Measurements from ENCODE around the gene SBF2. TPM values are rescaled to one million over a fixed set of nuclear protein-coding genes. Genes with fewer than 3 reads are reported as not detected.

Gene SBF2
- total RNA-seq, 2 experiments from 2014 or later, result 7.0 to 7.1 TPM

DNA sequence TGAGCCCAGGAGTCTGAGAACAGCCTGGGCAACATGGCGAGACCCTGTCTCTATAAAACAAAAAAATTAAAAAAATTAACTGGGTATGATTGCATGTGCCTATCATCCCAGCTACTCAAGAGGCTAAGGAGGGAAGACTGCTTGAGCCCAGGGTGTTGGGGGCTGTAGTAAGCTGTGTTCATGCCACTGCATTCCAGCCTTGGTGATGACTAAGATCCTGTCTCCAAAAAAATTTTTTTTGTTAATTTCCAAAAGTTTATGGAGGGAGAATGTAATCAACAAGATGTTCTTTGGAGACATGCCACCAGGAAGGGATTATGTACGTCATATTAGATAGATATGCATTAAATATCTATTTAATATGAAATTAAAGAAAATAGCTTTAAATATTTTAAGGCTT is 267.5 kb downstream of the SBF2 start:
- H3K4me3 Mint-ChIP-seq, result no peak overlapping the region
- no peaks in the 10 kb centered on the region for H3K27me3 Mint-ChIP-seq
- CTCF ChIA-PET, result no interaction called here
- no peak overlapping the region for H3K27ac Mint-ChIP-seq
- H3K9me3 Mint-ChIP-seq, result no peaks in the 10 kb centered on the region
- H3K4me1 Mint-ChIP-seq (ENCODE audit: low read depth), result peaks cover 2% of the 10 kb centered on the region
- POLR2A ChIA-PET, result no interaction called here
- H3K36me3 Mint-ChIP-seq, result peaks cover 4% of the 10 kb centered on the region
- DNase-seq, result no peak
- intact Hi-C loops (cut with micrococcal nuclease), result no loop called here

DNA sequence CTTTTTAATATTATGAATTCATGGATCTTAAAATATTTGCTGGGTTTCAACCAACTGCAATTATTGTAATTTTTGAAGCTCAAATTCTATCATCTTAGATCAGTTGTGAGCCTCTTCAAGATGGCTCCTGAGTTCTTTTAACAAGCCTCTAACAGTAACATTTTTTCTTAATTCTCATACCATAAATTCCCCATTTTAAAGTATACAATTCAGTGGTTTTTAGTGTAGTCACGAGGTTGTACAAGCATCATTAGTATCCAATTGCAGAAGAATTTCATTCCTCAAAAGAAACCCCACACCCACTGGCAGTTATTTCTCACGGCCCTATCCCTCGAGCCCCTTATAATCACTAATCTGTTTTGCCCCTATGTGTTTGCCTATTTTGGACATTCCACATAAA is 270.8 kb downstream of the SBF2 start:
- intact Hi-C loops (cut with micrococcal nuclease), result no loop called here
- no peaks in the 10 kb centered on the region for H3K9me3 Mint-ChIP-seq
- peaks cover 6% of the 10 kb centered on the region for H3K4me1 Mint-ChIP-seq (ENCODE audit: low read depth)
- POLR2A ChIA-PET, result no interaction called here
- no peak for DNase-seq
- H3K4me3 Mint-ChIP-seq, result no peak overlapping the region
- H3K27ac Mint-ChIP-seq, result no peak overlapping the region
- CTCF ChIA-PET, result no interaction called here
- H3K27me3 Mint-ChIP-seq, result no peaks in the 10 kb centered on the region
- peaks cover 2% of the 10 kb centered on the region for H3K36me3 Mint-ChIP-seq

DNA sequence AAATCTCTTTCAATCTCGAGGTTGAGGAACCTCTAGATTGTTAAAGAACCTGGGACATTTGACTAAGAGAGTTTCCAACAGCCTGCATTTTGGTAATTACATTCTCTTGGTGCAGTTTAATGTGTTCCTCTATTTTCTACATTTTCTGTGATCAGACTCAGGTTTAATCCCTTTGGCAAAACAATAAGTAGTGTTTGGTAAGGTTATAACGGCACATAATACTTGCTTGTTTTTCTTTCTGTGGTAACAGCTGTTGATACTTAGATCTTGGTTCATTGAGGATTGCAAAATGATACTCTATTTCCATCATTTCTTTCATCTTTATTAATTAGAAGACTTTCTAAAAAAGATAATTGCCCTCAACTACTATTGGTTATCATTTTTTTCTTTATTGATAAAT is 271.3 kb downstream of the SBF2 start:
- H3K9me3 Mint-ChIP-seq, result no peaks in the 10 kb centered on the region
- ChIA-PET POLR2A (no interaction called here), CTCF (no interaction called here)
- intact Hi-C loops (cut with micrococcal nuclease), result no loop called here
- H3K27ac Mint-ChIP-seq, result no peak overlapping the region
- H3K36me3 Mint-ChIP-seq, result peaks cover 2% of the 10 kb centered on the region
- H3K4me3 Mint-ChIP-seq, result no peak overlapping the region
- H3K27me3 Mint-ChIP-seq, result no peaks in the 10 kb centered on the region
- DNase-seq, result no peak
- H3K4me1 Mint-ChIP-seq (ENCODE audit: low read depth), result peaks cover 6% of the 10 kb centered on the region

DNA sequence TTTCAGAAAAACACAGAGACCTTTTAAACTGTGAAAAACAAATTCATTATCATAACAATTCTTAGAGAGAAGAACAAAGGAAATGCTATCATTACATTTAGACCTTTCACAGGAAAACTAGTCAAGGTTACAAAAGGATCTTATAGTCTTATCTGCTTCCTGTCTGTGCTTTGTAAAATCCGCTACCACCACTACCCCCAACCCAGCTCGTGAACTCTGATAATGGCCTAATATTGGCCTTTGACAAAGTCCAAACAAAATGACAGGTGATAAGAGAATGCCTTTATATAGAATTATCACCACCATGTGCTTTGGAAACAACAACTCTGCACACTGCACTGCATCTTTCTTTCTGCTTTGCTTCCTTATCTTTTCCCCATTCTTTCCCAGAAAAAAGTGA is 272.5 kb downstream of the SBF2 start:
- POLR2A ChIA-PET, result no interaction called here
- H3K36me3 Mint-ChIP-seq, result peaks cover 6% of the 10 kb centered on the region

DNA sequence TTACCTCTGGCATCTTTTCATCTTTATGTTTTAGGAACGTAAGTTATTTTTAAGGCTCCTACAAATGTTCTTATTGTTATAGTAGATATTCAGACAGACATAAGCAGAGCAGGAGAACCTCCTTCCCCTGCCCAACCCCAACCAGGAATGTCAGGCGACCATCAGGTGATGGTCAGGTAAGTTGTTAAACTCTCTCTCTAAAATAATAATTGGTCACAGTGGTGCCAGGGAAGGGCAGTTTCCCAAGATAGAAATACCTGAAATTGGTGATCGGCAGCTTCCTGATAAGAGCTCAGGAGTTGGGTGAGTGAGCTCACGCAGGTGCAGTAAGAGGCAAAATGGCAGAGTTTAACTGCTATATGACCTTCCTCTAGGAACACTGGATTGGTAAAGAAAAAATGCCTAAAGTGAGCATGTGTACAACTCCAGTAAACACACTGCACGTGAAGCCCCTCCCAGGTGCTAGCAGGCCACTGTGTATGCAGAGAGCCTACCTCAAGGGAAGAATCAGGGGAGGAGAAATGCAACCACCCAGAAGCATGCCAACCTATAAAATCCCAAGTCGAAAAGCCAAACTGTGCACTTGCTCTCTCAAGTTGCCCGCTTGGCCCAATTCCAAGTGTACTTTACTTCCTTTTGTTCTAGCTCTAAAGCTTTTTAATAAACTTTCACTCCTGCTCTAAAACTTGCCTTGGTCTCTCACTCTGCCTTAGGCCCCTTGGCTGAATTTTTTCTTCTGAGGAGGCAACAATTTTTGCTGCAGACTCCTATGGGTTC is 273.9 kb downstream of the SBF2 start:
- Mint-ChIP-seq H3K4me1 (ENCODE audit: low read depth) (peaks cover 6% of the 10 kb centered on the region), H3K9me3 (no peaks in the 10 kb centered on the region), H3K27ac (no peak overlapping the region), H3K27me3 (no peaks in the 10 kb centered on the region), H3K36me3 (peaks cover 7% of the 10 kb centered on the region), H3K4me3 (no peak overlapping the region)
- intact Hi-C loops (cut with micrococcal nuclease), result no loop called here
- POLR2A ChIA-PET, result no interaction called here
- no peak for DNase-seq
- CTCF ChIA-PET, result no interaction called here

More for the DNA sequence above, 272.5 kb downstream of the SBF2 start:
- H3K27ac Mint-ChIP-seq, result no peak overlapping the region
- intact Hi-C loops (cut with micrococcal nuclease), result no loop called here
- CTCF ChIA-PET, result interaction anchor here (1.2 kb wide), 1 partner anchor 56 kb away, joined by 3 read pairs; no protein-coding TSS in a partner anchor
- no peaks in the 10 kb centered on the region for H3K27me3 Mint-ChIP-seq
- DNase-seq, result no peak
- no peak overlapping the region for H3K4me3 Mint-ChIP-seq
- no peaks in the 10 kb centered on the region for H3K9me3 Mint-ChIP-seq
- peaks cover 6% of the 10 kb centered on the region for H3K4me1 Mint-ChIP-seq (ENCODE audit: low read depth)

DNA sequence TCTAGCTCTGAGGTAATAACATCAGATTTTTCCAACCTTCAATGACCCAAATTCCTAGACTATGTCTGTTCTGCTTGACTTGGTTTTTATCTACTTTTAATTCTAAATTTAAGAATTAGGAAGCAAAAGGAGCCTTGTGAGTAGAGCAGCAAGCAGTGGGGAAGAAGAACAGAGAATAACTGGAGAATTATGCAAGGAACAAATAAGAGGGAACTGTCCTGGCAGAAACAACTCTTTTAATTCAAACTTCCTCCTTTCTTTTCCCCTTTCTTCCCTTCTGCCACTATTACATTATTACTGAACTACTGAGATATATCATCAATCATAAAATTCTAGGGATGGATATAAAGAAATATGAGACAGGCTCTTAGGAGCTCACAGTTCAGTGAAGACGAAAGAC is 276.1 kb downstream of the SBF2 start:
- peaks cover 14% of the 10 kb centered on the region for H3K36me3 Mint-ChIP-seq
- ChIA-PET CTCF (no interaction called here), POLR2A (no interaction called here)
- DNase-seq, result no peak
- H3K9me3 Mint-ChIP-seq, result peaks cover 14% of the 10 kb centered on the region
- H3K4me1 Mint-ChIP-seq (ENCODE audit: low read depth), result peaks cover 6% of the 10 kb centered on the region
- H3K27me3 Mint-ChIP-seq, result no peaks in the 10 kb centered on the region
- intact Hi-C loops (cut with micrococcal nuclease), result no loop called here
- no peak overlapping the region for H3K27ac Mint-ChIP-seq
- no peak overlapping the region for H3K4me3 Mint-ChIP-seq

DNA sequence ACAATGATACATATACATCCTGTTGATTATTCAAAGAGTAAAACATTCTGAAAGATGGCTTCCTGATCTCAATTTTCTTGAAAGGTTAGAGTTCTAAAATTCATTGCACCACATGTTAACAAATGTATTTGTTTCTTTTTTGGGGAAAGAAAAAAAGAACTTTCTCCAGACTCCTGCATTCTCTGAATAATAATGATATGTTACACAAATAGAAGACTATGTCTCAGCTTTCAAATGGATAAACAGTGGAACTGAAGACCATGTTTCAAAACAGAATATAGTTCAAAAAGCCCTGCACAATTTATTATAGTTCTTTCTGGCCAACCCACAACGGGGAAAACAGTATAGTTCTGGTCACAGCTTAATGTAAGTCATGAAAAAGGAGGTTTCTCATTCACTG is 277.0 kb downstream of the SBF2 start:
- no peak overlapping the region for H3K27ac Mint-ChIP-seq
- H3K36me3 Mint-ChIP-seq, result peaks cover 17% of the 10 kb centered on the region
- POLR2A ChIA-PET, result no interaction called here
- intact Hi-C loops (cut with micrococcal nuclease), result no loop called here
- DNase-seq, result no peak
- H3K4me3 Mint-ChIP-seq, result no peak overlapping the region
- H3K9me3 Mint-ChIP-seq, result peaks cover 18% of the 10 kb centered on the region
- CTCF ChIA-PET, result interaction anchor here (0.6 kb wide), 1 partner anchor 11 kb away, joined by 3 read pairs; no protein-coding TSS in a partner anchor
- peaks cover 6% of the 10 kb centered on the region for H3K4me1 Mint-ChIP-seq (ENCODE audit: low read depth)
- no peaks in the 10 kb centered on the region for H3K27me3 Mint-ChIP-seq

DNA sequence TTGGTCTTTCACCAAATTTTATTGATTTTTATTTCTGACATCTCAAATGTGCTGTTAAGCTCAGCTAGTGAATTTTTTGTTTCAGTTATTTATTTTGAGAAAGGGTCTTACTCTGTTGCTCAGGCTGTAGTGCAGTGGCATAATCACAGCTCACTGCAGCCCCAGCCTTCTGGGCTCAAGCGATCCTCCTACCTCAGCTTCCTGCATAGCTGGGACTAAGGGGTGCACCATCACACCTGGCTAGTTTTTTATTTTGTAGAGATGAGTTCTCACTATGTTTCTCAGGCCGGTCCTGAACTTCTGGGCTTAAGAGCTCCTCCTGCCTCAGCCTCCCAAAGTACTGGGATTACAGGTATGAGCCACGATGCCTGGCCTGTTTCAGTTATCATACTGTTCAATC is 282.0 kb downstream of the SBF2 start:
- H3K4me3 Mint-ChIP-seq, result no peak overlapping the region
- no peaks in the 10 kb centered on the region for H3K27me3 Mint-ChIP-seq
- intact Hi-C loops (cut with micrococcal nuclease), result no loop called here
- peaks cover 50% of the 10 kb centered on the region for H3K9me3 Mint-ChIP-seq
- no peak for DNase-seq
- H3K27ac Mint-ChIP-seq, result no peak overlapping the region
- H3K36me3 Mint-ChIP-seq, result peaks cover 24% of the 10 kb centered on the region
- ChIA-PET CTCF (no interaction called here), POLR2A (no interaction called here)
- H3K4me1 Mint-ChIP-seq (ENCODE audit: low read depth), result no peaks in the 10 kb centered on the region

DNA sequence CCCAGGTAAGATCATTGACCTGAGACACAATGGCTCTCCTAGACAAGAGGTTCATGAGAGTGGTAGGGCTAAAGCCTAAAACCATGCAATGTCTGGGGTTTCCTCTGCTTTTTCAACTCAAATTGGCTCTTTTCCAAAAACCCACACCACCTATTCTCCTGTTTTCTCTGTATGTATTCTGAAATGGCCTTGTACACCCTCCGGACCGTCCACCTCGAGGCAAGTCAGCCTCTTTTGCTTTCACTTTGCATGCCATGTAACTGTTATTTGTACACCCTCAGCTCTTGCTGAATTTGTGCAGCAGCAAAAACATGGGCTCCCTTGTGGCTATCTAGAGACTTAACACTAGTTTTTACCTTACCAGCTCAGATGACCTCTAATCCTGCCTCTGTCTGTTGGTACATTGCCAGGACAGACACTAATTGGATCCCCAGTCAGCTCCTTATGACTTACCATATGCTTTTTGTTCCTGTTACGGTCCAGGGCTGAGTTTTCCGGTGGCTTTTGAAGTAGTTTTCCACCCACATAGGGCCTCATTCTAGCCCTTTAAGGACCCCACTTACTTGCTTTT is 288.0 kb downstream of the SBF2 start:
- H3K4me3 Mint-ChIP-seq, result no peak overlapping the region
- H3K27ac Mint-ChIP-seq, result no peak overlapping the region
- ChIA-PET POLR2A (no interaction called here), CTCF (no interaction called here)
- no peaks in the 10 kb centered on the region for H3K27me3 Mint-ChIP-seq
- no peaks in the 10 kb centered on the region for H3K4me1 Mint-ChIP-seq (ENCODE audit: low read depth)
- H3K9me3 Mint-ChIP-seq, result peaks cover 22% of the 10 kb centered on the region
- no peak for DNase-seq
- H3K36me3 Mint-ChIP-seq, result peaks cover 2% of the 10 kb centered on the region
- intact Hi-C loops (cut with micrococcal nuclease), result no loop called here

DNA sequence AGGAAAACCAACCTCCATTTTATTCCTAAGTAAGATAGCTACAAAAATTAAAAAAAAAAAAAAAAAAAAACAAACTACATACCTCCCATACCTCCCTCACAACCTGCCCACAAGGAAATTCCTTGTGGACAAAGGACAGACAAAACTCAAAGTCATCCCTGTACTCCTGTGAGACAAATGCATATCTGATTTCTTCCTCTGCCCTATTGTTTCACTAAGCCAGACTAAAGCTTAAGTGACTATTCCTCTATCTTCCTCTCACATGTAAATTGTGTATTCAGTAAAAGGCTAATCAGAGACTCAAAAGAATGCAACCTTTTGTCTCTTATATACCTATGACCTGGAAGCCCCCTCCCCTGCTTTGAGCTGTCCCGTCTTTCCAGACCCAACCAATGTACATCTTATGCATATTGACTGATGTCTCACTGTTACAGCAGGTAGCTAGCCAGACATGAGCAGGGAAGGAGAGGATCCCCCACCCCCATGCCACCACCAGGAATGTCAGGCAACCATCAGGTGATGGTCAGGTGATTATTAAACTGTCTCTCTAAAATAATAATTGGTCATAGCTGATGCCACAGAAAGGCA is 289.4 kb downstream of the SBF2 start:
- POLR2A ChIA-PET, result no interaction called here
- no peaks in the 10 kb centered on the region for H3K4me1 Mint-ChIP-seq (ENCODE audit: low read depth)
- no peak overlapping the region for H3K27ac Mint-ChIP-seq
- DNase-seq, result no peak
- peaks cover 8% of the 10 kb centered on the region for H3K9me3 Mint-ChIP-seq
- no peak overlapping the region for H3K4me3 Mint-ChIP-seq
- intact Hi-C loops (cut with micrococcal nuclease), result no loop called here
- H3K36me3 Mint-ChIP-seq, result no peaks in the 10 kb centered on the region
- CTCF ChIA-PET, result no interaction called here
- no peaks in the 10 kb centered on the region for H3K27me3 Mint-ChIP-seq

DNA sequence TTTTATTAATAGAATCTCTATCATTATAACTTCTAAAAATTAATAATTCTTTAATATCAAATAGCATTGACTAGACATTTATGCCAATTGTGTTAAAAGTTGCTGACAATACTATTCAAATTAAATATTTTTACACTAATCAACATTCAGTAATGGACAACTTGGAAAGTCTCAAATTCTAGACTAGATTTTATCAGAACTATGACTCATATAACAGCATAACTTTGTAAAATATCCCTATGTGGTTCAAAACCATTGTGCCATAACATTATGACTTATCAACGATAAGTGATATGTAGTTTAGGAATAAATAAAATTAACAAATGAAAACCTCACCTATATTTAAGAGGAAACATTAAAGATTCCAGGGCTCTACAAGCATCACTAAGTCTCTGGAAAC is 291.8 kb downstream of the SBF2 start:
- ChIA-PET POLR2A (no interaction called here), CTCF (no interaction called here)
- no peak overlapping the region for H3K27ac Mint-ChIP-seq
- H3K9me3 Mint-ChIP-seq, result no peaks in the 10 kb centered on the region
- H3K4me3 Mint-ChIP-seq, result no peak overlapping the region
- H3K27me3 Mint-ChIP-seq, result no peaks in the 10 kb centered on the region
- intact Hi-C loops (cut with micrococcal nuclease), result no loop called here
- no peak for DNase-seq
- H3K36me3 Mint-ChIP-seq, result no peaks in the 10 kb centered on the region
- no peaks in the 10 kb centered on the region for H3K4me1 Mint-ChIP-seq (ENCODE audit: low read depth)

DNA sequence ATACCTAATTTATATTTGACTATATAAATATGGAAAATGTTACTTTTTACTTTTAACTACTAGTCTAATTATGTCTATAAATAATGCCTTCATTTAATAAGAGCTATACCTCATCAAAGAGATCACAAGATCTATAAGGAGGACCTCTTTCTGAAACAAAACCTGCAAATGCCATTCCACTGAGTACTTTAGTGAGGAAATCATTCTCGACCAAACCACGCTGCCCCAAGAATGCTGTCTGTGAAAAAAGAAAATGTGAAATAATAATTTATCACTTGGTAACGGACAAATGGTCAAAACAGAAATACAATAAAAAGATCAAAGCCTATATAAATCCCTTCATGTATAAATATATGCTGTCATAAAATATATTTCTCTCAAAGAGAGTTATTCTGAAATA is 301.7 kb downstream of the SBF2 start:
- H3K36me3 Mint-ChIP-seq, result peaks cover 14% of the 10 kb centered on the region

More for the DNA sequence above, 301.7 kb downstream of the SBF2 start:
- H3K27me3 Mint-ChIP-seq, result no peaks in the 10 kb centered on the region
- H3K4me1 Mint-ChIP-seq (ENCODE audit: low read depth), result no peaks in the 10 kb centered on the region
- no peak overlapping the region for H3K4me3 Mint-ChIP-seq
- intact Hi-C loops (cut with micrococcal nuclease), result no loop called here
- H3K9me3 Mint-ChIP-seq, result no peaks in the 10 kb centered on the region
- H3K27ac Mint-ChIP-seq, result no peak overlapping the region
- ChIA-PET CTCF (no interaction called here), POLR2A (no interaction called here)
- no peak for DNase-seq
